Tibial nerve (tissue), 4 donors: Measurements from ENCODE around the gene GRIK4.

Experiments
- CTCF ChIP-seq, 5 experiments: fragments of 200-600 bp in 3 of 5; fragments of 450-650 bp in 2 of 5; sonication (generic) in 3 of 5; IDR thresholded peaks; one replicate each; pipeline ENCODE4 v1.5.1; 2016 to 2019; ENCODE audit warnings: antibody characterized with exemption in 5 of 5, mild to moderate bottlenecking in 3 of 5, moderate library complexity in 2 of 5
- EP300 ChIP-seq, 2 donors: sonication (generic); formaldehyde crosslinking; IDR thresholded peaks; one replicate each; pipeline ENCODE4 v1.6.1; 2017; ENCODE audit warnings: antibody characterized with exemption in 2 of 2, mild to moderate bottlenecking in 1 of 2

- no peak for TF ChIP-seq CTCF (IDR thresholded peaks at IDR 0.05)
- no peak for TF ChIP-seq EP300 (IDR thresholded peaks at IDR 0.05)
Measured at GRCh38 chr11:120550007-120550406, 38.5 kb downstream of the GRIK4 start.
